ENCODE measurements around the gene FAM53A.

- TF ChIP-seq PCBP1 (IDR thresholded peaks at IDR 0.05; ENCODE audit: borderline replicate concordance, low read depth, low read length) (no peak), ZFP1 (CRISPR knock-in tag; IDR thresholded peaks at IDR 0.05) (no peak)
Observed at GRCh38 chr4:1659104-1660043, 24.7 kb downstream of the FAM53A start.

Measured in HepG2 (cell line).